Suppressor macrophage (primary cell): ENCODE data around the gene NLGN3.

Source experiments
- DNase-seq, 4 experiments: peaks; one replicate each; pipeline ENCODE4 v3.0.0-alpha.2; 2020 to 2022

NLGN3 gene

DNA sequence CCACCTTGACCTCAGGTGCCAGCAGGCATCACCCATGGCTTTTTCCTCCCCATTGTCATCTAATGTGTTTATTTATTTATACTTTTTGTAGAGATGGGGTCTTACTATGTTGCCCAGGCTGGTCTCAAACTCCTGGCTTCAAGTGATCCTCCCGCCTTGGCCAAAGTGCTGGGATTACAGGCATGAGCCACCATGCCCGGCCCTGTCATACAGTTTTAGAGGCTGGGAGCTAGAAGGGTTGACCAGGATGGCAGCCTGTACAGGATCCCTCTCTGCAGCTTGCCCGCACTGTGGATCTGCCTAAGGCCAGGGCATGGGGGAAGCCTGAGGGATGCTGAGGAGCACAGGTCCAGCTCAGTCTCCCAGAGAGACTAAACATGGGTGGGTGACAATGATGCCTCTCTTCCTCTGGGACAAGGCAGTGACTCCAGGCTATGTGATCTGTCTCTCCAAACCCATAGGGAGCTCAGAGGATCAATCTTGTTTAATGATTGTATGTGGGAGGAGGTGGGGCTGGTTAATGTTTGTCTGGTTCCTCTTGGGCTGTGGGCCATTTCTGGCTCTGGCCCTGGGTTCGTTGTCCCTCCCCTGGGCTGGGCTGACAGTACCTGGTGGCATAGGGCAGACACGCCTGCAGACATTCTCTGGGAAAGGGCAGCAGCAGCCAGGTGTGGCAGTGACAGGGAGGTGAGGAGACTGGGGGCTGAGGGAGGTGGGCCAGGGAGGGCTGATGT, 70.1 kb downstream of the NLGN3 start:
- no peak for DNase-seq

DNA sequence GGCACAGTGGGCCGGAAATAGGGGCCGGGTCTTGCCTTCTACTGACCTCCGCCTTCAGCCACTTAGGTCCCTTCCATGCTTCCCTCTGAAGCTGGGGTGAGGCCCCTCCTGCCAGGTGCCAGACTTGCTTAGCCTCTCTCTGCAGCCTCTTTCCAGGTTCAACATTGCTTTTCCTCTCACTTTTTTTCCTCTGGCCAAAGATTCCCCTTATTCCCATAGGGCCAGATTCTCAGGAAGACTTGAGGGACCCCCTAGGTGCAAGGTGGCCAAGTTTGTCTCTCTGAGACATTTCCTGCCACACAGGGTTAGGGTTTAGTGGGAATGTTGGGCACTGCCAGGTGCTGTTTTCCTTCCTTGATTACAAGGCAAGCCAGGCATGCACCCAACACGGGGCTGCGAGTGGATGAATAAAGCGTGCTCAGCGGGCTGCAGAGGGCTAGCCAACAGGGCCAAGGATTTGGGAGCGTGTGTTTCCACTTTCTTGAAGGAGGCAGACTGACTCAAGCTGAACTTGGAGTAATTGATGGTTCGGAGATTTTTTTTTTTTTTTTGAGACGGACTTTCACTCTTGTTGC, 70.8 kb downstream of the NLGN3 start:
- DNase-seq, result no peak

DNA sequence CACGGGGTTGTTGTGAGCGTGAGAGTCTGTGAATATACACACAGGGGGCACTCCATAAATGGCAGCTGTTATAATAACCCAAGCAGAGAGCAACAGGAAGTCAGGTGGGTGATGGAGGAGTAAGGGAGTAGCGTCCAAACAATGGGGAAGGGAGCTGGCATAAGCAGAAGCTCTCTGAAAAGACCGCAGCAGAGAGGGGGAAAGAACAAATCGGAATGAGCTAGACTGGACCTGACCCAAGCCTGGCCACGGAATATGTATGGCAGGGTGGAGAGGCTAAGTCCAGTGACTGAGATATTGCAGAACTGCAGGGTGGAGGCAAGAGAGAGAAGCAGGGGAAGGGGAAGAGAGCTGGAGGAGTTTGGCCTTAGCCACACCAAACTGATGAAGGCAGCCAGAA, 71.8 kb downstream of the NLGN3 start:
- no peak for DNase-seq

DNA sequence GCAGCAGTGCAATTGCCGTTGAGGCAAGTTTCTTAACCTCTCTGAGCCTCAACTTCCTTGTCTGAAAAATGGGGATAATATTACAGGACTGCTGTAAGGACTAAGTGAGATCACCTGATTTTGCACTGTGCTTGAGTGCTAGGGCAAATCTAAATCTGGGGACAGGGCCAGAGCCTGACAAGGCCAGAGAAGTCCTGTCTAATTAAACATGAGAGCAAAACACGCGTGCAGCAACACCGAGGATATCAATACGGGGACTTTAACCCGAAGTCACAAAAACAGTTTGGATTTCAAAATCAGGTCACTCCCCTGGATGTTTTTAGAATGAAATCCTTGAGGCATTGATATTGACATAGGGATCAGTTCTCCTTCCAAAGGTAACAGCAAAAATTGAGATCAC, 72.7 kb downstream of the NLGN3 start:
- no peak for DNase-seq
